ENCODE results near the gene ABRACL. TPM values are rescaled to one million over a fixed set of nuclear protein-coding genes. Genes with fewer than 3 reads are reported as not detected.

ABRACL gene
- total RNA-seq, 1 experiment from 2014 or later = 123 TPM

- Histone ChIP-seq H2BK120ac (ENCODE audit: low read depth, low read length, poor library complexity, severe bottlenecking) (no peak overlapping the region), H2BK12ac (ENCODE audit: insufficient read length, low read depth, low read length) (no peak overlapping the region), H3K56ac (ENCODE audit: insufficient read length, low read depth, low read length) (no peak overlapping the region), H3K4ac (ENCODE audit: low read depth, low read length) (no peak overlapping the region), H2AK5ac (ENCODE audit: insufficient read length, low read length) (no peak overlapping the region), H4K5ac (ENCODE audit: insufficient read length, low read depth, low read length) (no peak overlapping the region), H3K18ac (ENCODE audit: insufficient read length, low read depth, low read length) (no peak overlapping the region), H4K91ac (ENCODE audit: insufficient read length, low read depth, low read length) (no peak overlapping the region), H4K8ac (replicated peaks; ENCODE audit: insufficient read length, low read depth, low read length) (no peak overlapping the region), H3K79me1 (ENCODE audit: insufficient read depth, low read depth, low read length, poor library complexity, severe bottlenecking) (no peaks in the 10 kb centered on the region), H3K4me1 (ENCODE audit: insufficient read depth, low read length) (peaks cover 2% of the 10 kb centered on the region; the same call in 1 of the 2 replicates), H3K14ac (ENCODE audit: insufficient read depth, low read length) (no peak overlapping the region), H3K9me3 (ENCODE audit: control insufficient read depth, low read depth, low read length) (no peaks in the 10 kb centered on the region), H2AFZ (ENCODE audit: low read length) (no peak overlapping the region), H3T11ph (ENCODE audit: low read length) (no peak overlapping the region), H3K4me2 (ENCODE audit: insufficient read depth, insufficient read length, low read length) (no peak overlapping the region), H3K27ac (ENCODE audit: insufficient read length, low read depth, low read length) (no peak overlapping the region), H3K27me3 (ENCODE audit: insufficient read depth, low read length) (no peaks in the 10 kb centered on the region), H2BK20ac (ENCODE audit: low read depth, low read length, poor library complexity, severe bottlenecking) (no peak overlapping the region), H2BK5ac (ENCODE audit: insufficient read length, low read length) (no peak overlapping the region), H4K20me1 (ENCODE audit: control insufficient read depth, insufficient read depth, insufficient read length) (no peaks in the 10 kb centered on the region), H3K9ac (ENCODE audit: extremely low read depth, insufficient read length, low read length) (no peak overlapping the region), H3K79me2 (ENCODE audit: insufficient read depth, low read length) (0 out of 2 replicates have a peak, but pooled peaks cover 2% of the 10 kb centered on the region), H3K23me2 (ENCODE audit: insufficient read length, low read depth, low read length, poor library complexity, severe bottlenecking) (no peaks in the 10 kb centered on the region), H2BK15ac (ENCODE audit: low read depth, low read length) (no peak overlapping the region), H3K23ac (ENCODE audit: insufficient read length, low read depth, low read length) (no peak overlapping the region)
- no peak for TF ChIP-seq CTCF (conservative IDR thresholded peaks at IDR 0.05)
- Mint-ChIP-seq H3K27ac (peak overlapping the region in 1 of 3 experiments; percentile 52; a peak in 2 of 7 replicates), H3K4me1 (peaks cover 33 to 50% of the 10 kb centered on the region in 2 experiments), H3K27me3 (ENCODE audit: low read depth) (no peaks in the 10 kb centered on the region), H3K9me3 (no peaks in the 10 kb centered on the region), H3K4me3 (no peak overlapping the region; a peak in 1 of 5 replicates), H3K36me3 (ENCODE audit: insufficient read depth in 1 of 3, low read depth in 3 of 3) (no peaks in the 10 kb centered on the region)
- no peak for DNase-seq
- WGBS (ENCODE audit: extremely low coverage, insufficient read length, low lambda C conversion rate) = no CpG with 5 or more reads among the region's 3 CpGs
Measured at GRCh38 chr6:139014945-139015344, 13.6 kb upstream of the ABRACL start.
